Keratinocyte (primary cell): ENCODE measurements around the gene ATRAID. TPM values are rescaled to one million over a fixed set of nuclear protein-coding genes. Genes with fewer than 3 reads are reported as not detected.

Experiments
- DNase-seq: peaks from one replicate; pipeline ENCODE4 v3.0.0-alpha.2; 2011; ENCODE audit warnings: low read depth, missing footprints, low spot score
- FAIRE-seq: peaks from 2 replicates; lab custom pipeline; 2011; peaks lifted over from hg19 to GRCh38; lab: Jason Lieb, UNC
- H2AFZ ChIP-seq: 2 replicates; pipeline ENCODE4 v1.6.0; 2012; ENCODE audit warnings: low read length, control low read depth, inconsistent platforms; ENCODE audit not compliant: control insufficient read depth
- H3K27ac ChIP-seq: 2 replicates; pipeline ENCODE4 v1.5.1; 2011; ENCODE audit warnings: low read length; ENCODE audit not compliant: control insufficient read depth, insufficient read depth
- H3K27me3 ChIP-seq: 3 replicates; pipeline ENCODE4 v1.6.0; 2011; ENCODE audit warnings: low read length; ENCODE audit not compliant: control insufficient read depth, insufficient read depth; ENCODE audit errors: extremely low read depth
- H3K36me3 ChIP-seq, 2 experiments: 2 replicates in 1 of 2; 3 replicates in 1 of 2; pipeline ENCODE4 v1.5.1; 2011; ENCODE audit warnings: low read length in 2 of 2, mild to moderate bottlenecking in 1 of 2; ENCODE audit not compliant: control insufficient read depth in 2 of 2, insufficient read depth in 2 of 2; ENCODE audit errors: extremely low read depth in 1 of 2
- H3K4me1 ChIP-seq: 3 replicates; pipeline ENCODE4 v1.5.1; 2011; ENCODE audit warnings: low read length; ENCODE audit not compliant: control insufficient read depth, insufficient read depth; ENCODE audit errors: extremely low read depth
- H3K4me2 ChIP-seq: 3 replicates; pipeline ENCODE4 v1.6.0; 2011; ENCODE audit warnings: low read depth, low read length; ENCODE audit not compliant: control insufficient read depth, insufficient read depth; ENCODE audit errors: extremely low read depth
- H3K4me3 ChIP-seq, 3 experiments: fragments of 200-600 bp in 1 of 3; sonication (generic) in 1 of 3; 2 replicates in 2 of 3; 3 replicates in 1 of 3; pipeline ENCODE4 v1.5.1; 2011 to 2016; ENCODE audit warnings: low read length in 3 of 3, mild to moderate bottlenecking in 3 of 3, control low read depth in 2 of 3, inconsistent platforms in 1 of 3, low read depth in 1 of 3, mixed read lengths in 1 of 3, mixed run types in 1 of 3, moderate library complexity in 1 of 3; ENCODE audit not compliant: control insufficient read depth in 2 of 3, insufficient read depth in 2 of 3; ENCODE audit errors: extremely low read depth in 1 of 3
- H3K79me2 ChIP-seq: 2 replicates; pipeline ENCODE4 v1.6.0; 2012; ENCODE audit warnings: low read length; ENCODE audit not compliant: control insufficient read depth, insufficient read depth
- H3K9ac ChIP-seq: 3 replicates; pipeline ENCODE4 v1.6.0; 2011; ENCODE audit warnings: low read length; ENCODE audit not compliant: control insufficient read depth, insufficient read depth; ENCODE audit errors: extremely low read depth
- H3K9me1 ChIP-seq: 3 replicates; pipeline ENCODE4 v1.6.0; 2011; ENCODE audit warnings: low read length; ENCODE audit not compliant: control insufficient read depth, insufficient read depth; ENCODE audit errors: extremely low read depth
- H3K9me3 ChIP-seq: 2 replicates; pipeline ENCODE4 v1.5.1; 2012; ENCODE audit warnings: low read depth, low read length; ENCODE audit not compliant: control insufficient read depth
- H4K20me1 ChIP-seq: 3 replicates; pipeline ENCODE4 v1.6.0; 2011; ENCODE audit warnings: low read length; ENCODE audit not compliant: control insufficient read depth, insufficient read depth; ENCODE audit errors: extremely low read depth
- CTCF ChIP-seq, 3 experiments: IDR thresholded peaks in 1 of 3; conservative IDR thresholded peaks in 1 of 3; optimal IDR thresholded peaks in 1 of 3; 2 replicates in 2 of 3; 3 replicates in 1 of 3; pipeline versions ENCODE3 to v1.5.1; 2011; ENCODE audit warnings: low read length in 3 of 3, mild to moderate bottlenecking in 3 of 3, moderate library complexity in 2 of 3, control low read depth in 1 of 3, inconsistent platforms in 1 of 3; ENCODE audit not compliant: insufficient read depth in 2 of 3; ENCODE audit errors: extremely low read depth in 1 of 3
- EZH2 ChIP-seq: IDR thresholded peaks from one replicate; pipeline ENCODE4 v1.6.1; 2012; ENCODE audit warnings: inconsistent platforms, mild to moderate bottlenecking, low read length, moderate library complexity
- dilution Hi-C: fragments of 300-500 bp; cut with MboI; formaldehyde crosslinking; loops from one replicate; pipeline ENCODE4 v1.7.0; 2020; ENCODE audit warnings: low sequenced_read_pairs; ENCODE audit not compliant: extremely low pct_ligation_motif_present
- polyA plus RNA-seq, 5 experiments: library from polyadenylated mRNA; depleted of rRNA in 3 of 5; stranded (reverse) in 3 of 5; stranded (forward) in 1 of 5; unstranded in 1 of 5; fragments of >200 nt; gene quantifications; 1 replicate in 1 of 5; 2 replicates in 3 of 5; 3 replicates in 1 of 5; pipeline versions ENCODE4 v1.2.1 to v1.2.3, GENCODE V29; 2011 to 2012; ENCODE audit warnings: missing spikeins in 2 of 5, low read depth in 1 of 5, low replicate concordance in 1 of 5

The ATRAID gene
- polyA plus RNA-seq, 1 donor (not counting 4 experiments of a cell fraction or from before 2014, with no cell fraction given) = 154 TPM

DNA sequence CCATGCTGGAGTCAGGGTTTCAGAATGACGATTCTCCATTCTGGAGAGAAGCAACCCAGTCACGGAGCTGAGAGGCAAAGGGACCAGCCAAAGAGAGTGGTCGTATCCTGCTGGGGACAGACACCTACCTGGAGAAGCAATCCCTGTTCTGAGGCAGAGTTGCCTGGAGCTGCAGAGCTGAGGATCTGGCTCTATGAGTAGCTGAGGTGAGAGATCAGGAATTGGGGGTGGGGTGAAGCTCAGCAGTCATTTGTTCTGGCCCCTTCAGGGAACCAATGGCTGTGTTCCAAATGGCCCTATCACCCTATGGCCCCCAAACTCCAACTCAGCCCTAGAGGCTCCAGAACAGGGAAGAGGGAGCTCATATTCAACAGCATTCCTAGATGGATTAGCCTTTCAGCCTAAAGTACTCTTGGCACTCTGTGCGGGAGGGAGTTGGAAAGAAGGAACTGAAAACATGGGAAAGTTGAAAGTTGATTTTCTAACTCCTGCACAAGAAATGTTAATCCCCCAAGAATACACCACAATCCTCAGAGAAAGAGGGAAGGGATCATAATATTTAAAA lies 3.3 kb upstream of the ATRAID start:
- H3K4me2 ChIP-seq = no peak overlapping the region

DNA sequence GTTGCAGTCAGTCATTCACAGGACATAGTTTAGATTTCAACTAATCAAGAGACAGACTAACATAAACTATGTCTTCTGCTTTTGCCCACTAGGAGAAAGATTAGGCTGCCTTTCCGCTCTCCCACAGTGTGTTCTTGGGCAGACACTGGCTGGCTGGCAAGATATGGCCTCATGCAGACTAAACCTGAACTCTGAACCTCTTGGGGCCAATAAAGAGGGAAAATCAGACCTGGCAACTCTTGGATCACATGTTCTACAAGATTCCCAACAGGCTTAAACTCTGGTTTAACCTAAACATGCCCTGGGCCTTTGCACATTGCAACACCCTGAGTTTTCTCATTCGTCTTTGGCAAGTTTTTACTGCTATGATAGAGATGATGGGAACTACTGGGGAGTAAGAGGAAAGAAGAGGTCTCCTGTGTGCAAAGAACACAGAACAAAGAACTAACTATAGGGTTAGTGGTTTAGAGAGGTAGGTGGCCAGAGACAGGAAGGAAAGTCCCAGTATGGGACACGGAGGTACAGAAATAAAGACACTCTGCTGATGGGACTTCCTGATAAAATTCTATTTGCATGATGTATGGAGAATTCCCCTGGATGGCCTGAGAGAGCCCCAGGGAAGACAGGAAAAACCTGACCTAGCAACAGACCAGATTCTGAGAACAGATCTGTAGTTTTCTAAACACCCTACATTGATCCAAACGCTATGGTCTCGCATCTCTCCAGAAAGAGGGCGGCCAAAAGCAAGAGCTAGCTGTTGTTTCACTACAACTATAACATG lies 2.0 kb upstream of the ATRAID start:
- H3K36me3 ChIP-seq = peaks cover 21 to 38% of the 10 kb centered on the region in 2 experiments
- peaks cover 17% of the 10 kb centered on the region for H3K4me1 ChIP-seq
- H4K20me1 ChIP-seq = no peaks in the 10 kb centered on the region
- TF ChIP-seq CTCF (optimal IDR thresholded peaks at IDR 0.05 in 1 of 3, IDR thresholded peaks at IDR 0.05 in 1 of 3, conservative IDR thresholded peaks at IDR 0.05 in 1 of 3; ENCODE audit: extremely low read depth in 1 of 3, insufficient read depth in 2 of 3, low read length in 3 of 3) (no peak), EZH2 (no peak)
- no peak overlapping the region for H2AFZ ChIP-seq
- dilution Hi-C loops = no loop called here
- no peaks in the 10 kb centered on the region for H3K9me3 ChIP-seq
- no peak overlapping the region for H3K27ac ChIP-seq
- no peak for DNase-seq
- no peak overlapping the region for H3K9ac ChIP-seq
- peaks cover 7% of the 10 kb centered on the region for H3K79me2 ChIP-seq
- FAIRE-seq = no peak
- H3K9me1 ChIP-seq = no peaks in the 10 kb centered on the region
- H3K27me3 ChIP-seq = no peaks in the 10 kb centered on the region
- no peak overlapping the region for H3K4me3 ChIP-seq
- peak overlapping the region; percentile 52 for H3K4me2 ChIP-seq

More for the DNA sequence above, 3.3 kb upstream of the ATRAID start:
- TF ChIP-seq CTCF (optimal IDR thresholded peaks at IDR 0.05 in 1 of 3, IDR thresholded peaks at IDR 0.05 in 1 of 3, conservative IDR thresholded peaks at IDR 0.05 in 1 of 3; ENCODE audit: extremely low read depth in 1 of 3, insufficient read depth in 2 of 3, low read length in 3 of 3) = no peak
- no peak for TF ChIP-seq EZH2
- no peak overlapping the region for H3K27ac ChIP-seq
- no peaks in the 10 kb centered on the region for H3K9me1 ChIP-seq
- H4K20me1 ChIP-seq = no peaks in the 10 kb centered on the region
- peaks cover 30 to 49% of the 10 kb centered on the region in 2 experiments for H3K36me3 ChIP-seq
- H3K9ac ChIP-seq = no peak overlapping the region
- DNase-seq = no peak
- dilution Hi-C loops = no loop called here
- H3K79me2 ChIP-seq = peaks cover 5% of the 10 kb centered on the region
- H3K4me1 ChIP-seq = peaks cover 16% of the 10 kb centered on the region
- H3K4me3 ChIP-seq = no peak overlapping the region
- no peak overlapping the region for H2AFZ ChIP-seq
- H3K27me3 ChIP-seq = no peaks in the 10 kb centered on the region
- no peak for FAIRE-seq
- no peaks in the 10 kb centered on the region for H3K9me3 ChIP-seq
